AG09309 (cell line): Measurements from ENCODE around the gene VEPH1.
"Not testable (repeated sequence)": the region's sequence is repeated elsewhere in the genome, so short reads cannot be mapped to it uniquely, and the experiment has no call there.

Experiments
- DNase-seq: peaks from one replicate; pipeline ENCODE4 v3.0.0-alpha.2; 2010; ENCODE audit warnings: low read depth
- H3K4me3 ChIP-seq: 2 replicates; pipeline ENCODE4 v1.5.1; 2011; ENCODE audit warnings: mild to moderate bottlenecking, low read depth, low read length, moderate library complexity; ENCODE audit not compliant: control insufficient read depth
- CTCF ChIP-seq: IDR thresholded peaks from 2 replicates; pipeline ENCODE4 v1.5.1; 2011; ENCODE audit warnings: mild to moderate bottlenecking, low read depth, low read length, inconsistent platforms; ENCODE audit not compliant: insufficient read depth, control insufficient read depth; ENCODE audit errors: missing control alignments

VEPH1 gene

GRCh38 chr3:157327018-157327417 lies 176.2 kb downstream of the VEPH1 start:
- no peak for DNase-seq
- TF ChIP-seq CTCF, result no peak
- H3K4me3 ChIP-seq, result no peak overlapping the region

- not testable (repeated sequence) for H3K4me3 ChIP-seq, DNase-seq
Observed at GRCh38 chr3:157324869-157325268, 178.3 kb downstream of the VEPH1 start.

DNA sequence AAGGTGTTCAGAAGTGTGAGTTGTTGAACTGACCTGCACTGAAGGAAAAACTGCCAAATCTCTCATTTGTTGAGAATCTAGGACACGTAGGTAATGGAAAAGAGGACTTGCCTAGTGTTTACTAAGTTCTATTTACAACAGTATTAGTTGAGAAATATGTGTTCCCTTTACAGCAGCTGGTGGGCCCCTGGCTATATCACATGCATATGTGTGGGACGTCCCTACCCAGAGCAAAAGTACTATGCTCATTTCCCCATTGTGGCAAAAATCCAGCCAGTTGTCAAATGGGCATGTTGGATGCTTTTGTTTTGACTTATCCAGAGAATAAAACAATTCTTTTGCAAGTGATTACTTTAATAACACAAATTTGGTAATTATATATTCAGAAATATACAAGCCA lies 179.9 kb downstream of the VEPH1 start:
- no peak for DNase-seq
- H3K4me3 ChIP-seq, result no peak overlapping the region
- no peak for TF ChIP-seq CTCF

DNA sequence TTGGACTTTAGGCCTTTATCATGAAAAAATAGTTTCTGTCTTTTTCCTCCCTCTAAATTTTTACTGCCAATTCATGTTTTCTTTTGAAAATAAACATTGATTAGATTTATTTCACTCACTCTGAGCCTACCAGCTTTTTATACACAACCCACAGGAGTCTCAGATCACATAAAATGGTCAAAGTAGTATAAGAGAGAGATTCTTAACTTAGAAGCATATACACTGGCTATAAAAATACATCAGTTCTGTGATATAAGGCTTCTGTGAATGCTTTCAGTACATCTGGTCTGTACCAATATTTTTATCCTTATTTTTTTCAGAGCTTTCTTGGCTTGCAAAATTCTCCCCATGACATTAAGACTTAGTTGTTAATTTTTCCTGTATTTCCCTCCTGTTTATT lies 183.5 kb downstream of the VEPH1 start:
- TF ChIP-seq CTCF, result no peak
- no peak overlapping the region for H3K4me3 ChIP-seq
- no peak for DNase-seq

GRCh38 chr3:157318639-157319288 lies 184.5 kb downstream of the VEPH1 start:
- no peak for DNase-seq
- TF ChIP-seq CTCF, result no peak
- no peak overlapping the region for H3K4me3 ChIP-seq

DNA sequence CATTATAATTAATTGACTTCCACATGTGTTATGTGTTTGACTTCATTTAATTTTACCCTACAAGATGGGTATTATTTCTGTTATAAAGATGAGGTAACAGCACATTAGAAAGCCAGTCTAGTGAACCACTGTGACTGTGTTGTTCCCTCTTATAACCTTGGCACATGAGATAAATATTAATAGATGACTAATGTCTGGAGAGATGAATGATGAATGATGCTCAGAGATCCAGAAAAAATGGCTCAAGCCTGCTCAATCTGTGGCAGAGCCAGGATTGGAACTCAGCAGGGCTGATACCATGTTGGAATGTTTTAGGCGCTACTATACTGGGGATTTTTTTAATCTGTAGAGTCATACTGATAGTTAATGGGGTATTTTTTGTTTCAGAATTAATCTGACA lies 185.3 kb downstream of the VEPH1 start:
- DNase-seq, result no peak
- no peak overlapping the region for H3K4me3 ChIP-seq
- no peak for TF ChIP-seq CTCF

DNA sequence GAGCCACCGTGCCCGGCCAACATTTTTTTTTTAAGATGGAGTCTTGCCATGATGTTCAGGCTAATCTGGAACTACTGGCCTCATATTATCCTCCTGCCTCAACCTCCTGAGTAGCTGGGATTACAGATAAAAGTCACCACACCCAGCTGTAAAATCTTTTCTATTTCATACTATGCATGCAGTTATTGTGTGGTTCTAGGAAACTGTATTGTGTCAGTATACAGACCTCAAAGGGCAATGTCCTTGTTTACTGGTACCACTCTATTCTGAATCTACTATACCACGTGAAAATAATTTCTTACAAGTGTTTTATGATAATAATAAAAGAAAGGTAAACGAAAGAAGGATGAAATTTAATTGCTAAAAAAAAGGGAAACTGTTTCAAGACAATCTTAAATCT lies 190.0 kb downstream of the VEPH1 start:
- no peak for TF ChIP-seq CTCF

DNA sequence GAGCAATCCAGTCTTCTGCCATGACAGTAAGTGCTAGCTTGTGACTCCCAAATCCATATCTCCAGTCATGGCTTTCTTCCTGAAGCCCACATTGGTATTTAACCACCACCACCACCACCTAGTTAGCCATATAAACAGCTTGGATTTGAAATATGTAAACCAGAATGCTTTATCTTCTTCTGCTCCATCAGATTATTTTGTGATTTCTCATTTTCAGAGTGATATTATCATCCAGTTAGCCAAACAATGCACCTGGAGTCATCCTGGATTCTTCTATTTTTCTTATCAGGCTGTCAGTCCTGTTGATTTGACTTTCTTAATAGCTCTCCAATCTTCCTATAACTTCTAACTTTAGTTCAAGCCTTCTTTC lies 190.9 kb downstream of the VEPH1 start:
- TF ChIP-seq CTCF, result no peak
- no peak for DNase-seq
- no peak overlapping the region for H3K4me3 ChIP-seq

More for the DNA sequence above, 190.0 kb downstream of the VEPH1 start:
- DNase-seq, result no peak
- no peak overlapping the region for H3K4me3 ChIP-seq
